ENCODE results near the gene TTC21B. TPM values are rescaled to one million over a fixed set of nuclear protein-coding genes. Genes with fewer than 3 reads are reported as not detected.

Gene TTC21B
- total and polyA plus RNA-seq, 9 donors = 8.6 to 53.4 (median 22.3) TPM

DNA sequence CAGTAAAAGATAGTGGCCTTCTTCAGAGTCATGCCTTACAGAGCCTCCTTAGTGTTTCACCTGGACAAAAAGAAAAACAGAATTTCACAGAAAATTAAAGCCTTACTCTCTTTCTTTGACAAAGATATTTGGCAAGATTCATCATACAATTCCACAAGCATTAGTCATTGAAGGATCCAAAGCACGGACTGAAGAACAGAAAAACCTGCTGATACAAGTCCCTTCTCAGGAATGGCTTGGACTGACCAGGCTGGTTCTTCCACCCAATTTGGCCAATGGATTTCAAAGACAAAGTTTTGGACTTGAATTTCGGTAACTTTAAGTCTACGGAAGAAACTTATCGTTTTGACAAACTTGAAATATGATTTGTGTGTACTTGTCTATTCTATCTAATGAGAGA is 120.4 kb downstream of the TTC21B start:
- intact Hi-C loops (cut with DNase I) = no loop called here
- WGBS, 3 donors = 75 to 81% (median 77%) methylated on average over 4 of the region's 4 CpGs

DNA sequence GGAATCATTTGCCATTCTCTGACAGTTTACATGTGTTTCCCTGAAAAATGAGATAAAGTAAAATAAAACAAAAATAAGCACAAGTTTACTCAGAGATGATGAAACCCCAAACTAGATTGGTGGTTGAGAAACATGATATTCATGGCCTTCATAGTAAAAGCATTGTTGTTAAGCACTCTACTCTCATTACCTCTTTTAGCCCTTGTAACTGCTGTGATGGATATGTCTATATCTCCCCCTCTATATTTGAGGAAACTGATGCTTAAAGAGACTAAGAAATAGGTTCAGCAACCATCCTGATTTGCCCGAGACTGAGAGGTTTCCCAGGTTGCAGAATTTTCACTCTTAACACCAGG is 125.7 kb downstream of the TTC21B start:
- intact Hi-C loops (cut with DNase I) = no loop called here
- no peaks in the 10 kb centered on the region for H3K27me3 ChIP-seq
- 86 to 95% (median 90%) methylated on average over 1 of the region's 1 CpG for WGBS, 3 donors
- no peaks in the 10 kb centered on the region for H3K4me1 ChIP-seq (ENCODE audit: insufficient read depth)
- TF ChIP-seq POLR2A (IDR thresholded peaks at IDR 0.05) (no peak), EP300 (IDR thresholded peaks at IDR 0.05) (no peak)
- TF ChIP-seq, protein P1, sequence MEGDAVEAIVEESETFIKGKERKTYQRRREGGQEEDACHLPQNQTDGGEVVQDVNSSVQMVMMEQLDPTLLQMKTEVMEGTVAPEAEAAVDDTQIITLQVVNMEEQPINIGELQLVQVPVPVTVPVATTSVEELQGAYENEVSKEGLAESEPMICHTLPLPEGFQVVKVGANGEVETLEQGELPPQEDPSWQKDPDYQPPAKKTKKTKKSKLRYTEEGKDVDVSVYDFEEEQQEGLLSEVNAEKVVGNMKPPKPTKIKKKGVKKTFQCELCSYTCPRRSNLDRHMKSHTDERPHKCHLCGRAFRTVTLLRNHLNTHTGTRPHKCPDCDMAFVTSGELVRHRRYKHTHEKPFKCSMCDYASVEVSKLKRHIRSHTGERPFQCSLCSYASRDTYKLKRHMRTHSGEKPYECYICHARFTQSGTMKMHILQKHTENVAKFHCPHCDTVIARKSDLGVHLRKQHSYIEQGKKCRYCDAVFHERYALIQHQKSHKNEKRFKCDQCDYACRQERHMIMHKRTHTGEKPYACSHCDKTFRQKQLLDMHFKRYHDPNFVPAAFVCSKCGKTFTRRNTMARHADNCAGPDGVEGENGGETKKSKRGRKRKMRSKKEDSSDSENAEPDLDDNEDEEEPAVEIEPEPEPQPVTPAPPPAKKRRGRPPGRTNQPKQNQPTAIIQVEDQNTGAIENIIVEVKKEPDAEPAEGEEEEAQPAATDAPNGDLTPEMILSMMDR (IDR thresholded peaks at IDR 0.05) = no peak
- H3K27ac ChIP-seq = no peak overlapping the region
- no peaks in the 10 kb centered on the region for H3K9me3 ChIP-seq
- no peak overlapping the region for H3K4me3 ChIP-seq
- DNase-seq = no peak
- no peaks in the 10 kb centered on the region for H3K36me3 ChIP-seq

More for the DNA sequence above, 120.4 kb downstream of the TTC21B start:
- H3K4me1 ChIP-seq (ENCODE audit: insufficient read depth) = no peaks in the 10 kb centered on the region
- H3K4me3 ChIP-seq = no peak overlapping the region
- H3K27me3 ChIP-seq = no peaks in the 10 kb centered on the region
- no peak for DNase-seq
- TF ChIP-seq EP300 (IDR thresholded peaks at IDR 0.05) (no peak), POLR2A (IDR thresholded peaks at IDR 0.05) (no peak)
- TF ChIP-seq, protein P1 (IDR thresholded peaks at IDR 0.05) = no peak
- no peaks in the 10 kb centered on the region for H3K36me3 ChIP-seq
- H3K27ac ChIP-seq = no peak overlapping the region
- H3K9me3 ChIP-seq = no peaks in the 10 kb centered on the region

DNA sequence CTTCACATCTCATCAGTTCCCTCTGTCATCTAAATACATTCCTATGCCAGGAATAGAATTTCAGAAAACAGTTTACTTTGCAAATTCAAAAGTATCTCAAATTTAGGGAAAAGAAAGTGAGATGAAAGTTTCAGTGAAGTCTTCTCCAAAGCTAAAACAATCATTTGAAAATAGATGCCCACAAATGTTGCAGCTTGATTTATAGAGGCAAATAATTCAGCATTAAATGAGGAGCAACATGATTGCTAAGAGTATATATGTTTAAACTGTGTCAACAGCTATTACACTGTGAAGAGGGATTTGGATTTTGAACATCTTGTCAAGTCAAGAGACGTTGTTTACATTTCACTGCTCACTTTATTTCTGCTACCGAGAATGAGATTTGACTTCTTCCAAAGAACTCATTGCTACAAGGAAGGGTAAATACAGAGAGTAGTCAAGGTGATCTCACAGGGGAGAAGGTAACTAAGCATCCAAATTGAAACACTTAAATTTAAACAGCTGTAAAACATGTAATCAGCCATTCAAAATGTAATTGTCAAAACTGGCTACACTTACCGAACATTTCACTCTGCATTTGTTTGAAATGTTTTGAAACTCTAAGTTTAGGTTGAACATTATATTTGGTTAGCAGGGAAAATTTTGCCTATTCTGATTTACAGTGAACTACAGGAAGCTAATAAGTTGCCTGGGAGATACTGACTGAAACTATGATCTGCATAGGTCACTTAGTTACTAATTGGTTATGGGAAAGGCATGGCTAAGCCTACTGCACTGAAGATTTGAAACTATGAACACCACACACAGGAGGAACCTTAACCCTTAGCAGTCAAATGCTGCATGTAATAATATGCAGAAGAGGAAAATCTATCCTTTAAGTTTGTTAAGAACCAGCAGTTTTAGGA is 126.3 kb downstream of the TTC21B start:
- 67 to 78% (median 69%) methylated on average over 3 of the region's 3 CpGs for WGBS, 3 donors
- no peaks in the 10 kb centered on the region for H3K36me3 ChIP-seq
- no peak overlapping the region for H3K4me3 ChIP-seq
- intact Hi-C loops (cut with DNase I) = no loop called here
- H3K27me3 ChIP-seq = no peaks in the 10 kb centered on the region
- no peak overlapping the region for H3K27ac ChIP-seq
- TF ChIP-seq POLR2A (IDR thresholded peaks at IDR 0.05) (no peak), EP300 (IDR thresholded peaks at IDR 0.05) (no peak)
- TF ChIP-seq, protein P1 (IDR thresholded peaks at IDR 0.05) = no peak
- H3K9me3 ChIP-seq = no peaks in the 10 kb centered on the region
- H3K4me1 ChIP-seq (ENCODE audit: insufficient read depth) = no peaks in the 10 kb centered on the region
- DNase-seq = no peak

DNA sequence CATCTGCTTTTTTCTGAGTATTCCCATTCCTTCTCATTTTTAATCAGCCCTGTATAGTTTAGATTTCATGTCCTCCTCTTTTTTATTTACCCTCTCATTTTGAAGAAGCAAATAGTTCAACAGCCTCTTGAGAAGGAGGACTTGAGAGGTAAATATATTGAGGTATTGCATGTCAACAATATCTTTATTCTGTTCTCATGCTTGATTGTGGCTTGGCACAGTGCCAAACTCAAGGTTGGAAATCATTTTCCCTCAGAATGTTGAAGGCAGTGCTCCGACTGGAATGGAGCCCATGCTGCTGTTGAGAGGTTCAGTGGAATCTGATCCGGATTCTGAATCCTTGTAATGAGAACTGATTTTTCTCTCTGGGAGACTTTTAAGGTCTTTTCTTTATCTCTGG is 128.5 kb downstream of the TTC21B start:
- peaks cover 2% of the 10 kb centered on the region for H3K4me1 ChIP-seq (ENCODE audit: insufficient read depth)
- 8 to 19% (median 15%) methylated on average over 2 of the region's 2 CpGs for WGBS, 3 donors
- no peak overlapping the region for H3K4me3 ChIP-seq
- peak in 4 of 5 donors; percentile 15 to 35 (median 22) for DNase-seq
- H3K27me3 ChIP-seq = no peaks in the 10 kb centered on the region
- intact Hi-C loops (cut with DNase I) = no loop called here
- H3K27ac ChIP-seq = no peak overlapping the region
- TF ChIP-seq POLR2A (IDR thresholded peaks at IDR 0.05) = no peak
- no peak for TF ChIP-seq EP300 (IDR thresholded peaks at IDR 0.05)
- TF ChIP-seq, protein P1 (IDR thresholded peaks at IDR 0.05) = no peak
- no peaks in the 10 kb centered on the region for H3K9me3 ChIP-seq
- no peaks in the 10 kb centered on the region for H3K36me3 ChIP-seq

Other genes starting within 250 kb of the TTC21B start
- 10 to 100 TPM in 1 of 7 donors, 1 to 10 TPM in 6; 2.7 to 32.7 (median 6.4) TPM for gene GALNT3, start 159.5 kb downstream of the TTC21B start, total RNA-seq
- gene GALNT3, start 159.5 kb downstream of the TTC21B start, polyA plus RNA-seq = 1 to 10 TPM; 2.7 to 5.2 TPM
- 1 to 10 TPM in 1 of 7 donors, under 1 TPM in 3, not detected in 3; under 0.01 to 5.6 (median 0.34) TPM for gene SCN1A, start 174.2 kb upstream of the TTC21B start, total RNA-seq
- not detected for gene SCN1A, start 174.2 kb upstream of the TTC21B start, polyA plus RNA-seq